Prostate gland (tissue), 2 donors: ENCODE data around the gene E2F1. TPM values are rescaled to one million over a fixed set of nuclear protein-coding genes. Genes with fewer than 3 reads are reported as not detected.
A peak's percentile ranks its signal among the peaks of the same experiment; 100 is the strongest.
"Not testable (repeated sequence)": the region's sequence is repeated elsewhere in the genome, so short reads cannot be mapped to it uniquely, and the experiment has no call there.

ENCODE experiments used
- DNase-seq: peaks from one replicate; pipeline ENCODE4 v3.0.0-alpha.2; 2019; ENCODE audit warnings: low spot score
- H3K27ac ChIP-seq, 2 donors: fragments of 200-600 bp; sonication (generic); 2 replicates each; pipeline ENCODE4 v1.5.1; 2017 to 2019
- H3K27me3 ChIP-seq: fragments of 200-600 bp; sonication (generic); replicated peaks from 2 replicates; pipeline ENCODE4 v1.5.1; 2019; ENCODE audit not compliant: insufficient read depth
- H3K36me3 ChIP-seq, 2 donors: fragments of 200-600 bp; sonication (generic); 1 replicate in 1 of 2; 2 replicates in 1 of 2; pipeline versions ENCODE4 v1.5.1 to v1.8.1; 2017 to 2019
- H3K4me1 ChIP-seq: fragments of 200-600 bp; sonication (generic); replicated peaks from 2 replicates; pipeline ENCODE4 v1.5.1; 2019
- H3K4me3 ChIP-seq, 2 donors: fragments of 200-600 bp; sonication (generic); 2 replicates each; pipeline ENCODE4 v1.5.1; 2017 to 2019
- H3K9me3 ChIP-seq: fragments of 200-600 bp; sonication (generic); 2 replicates; pipeline ENCODE4 v1.5.1; 2017
- POLR2A ChIP-seq: fragments of 450-650 bp; IDR thresholded peaks from one replicate; pipeline ENCODE4 v1.6.1; 2016; ENCODE audit warnings: antibody characterized with exemption, mild to moderate bottlenecking
- POLR2AphosphoS5 ChIP-seq: sonication (generic); formaldehyde crosslinking; IDR thresholded peaks from one replicate; pipeline ENCODE4 v1.6.1; 2017; ENCODE audit warnings: antibody characterized with exemption
- WGBS: methylation state at CpG from one replicate; pipeline ENCODE4 v1.1.5; 2018; 5-methylcytosine and 5-hydroxymethylcytosine counted together
- intact Hi-C: fragments of 100-400 bp; cut with DNase I; formaldehyde crosslinking; loops from one replicate; pipeline ENCODE4 v1.14.2; 2022
- total RNA-seq, 2 donors: library from RNA; depleted of rRNA; stranded (reverse); fragments of >200 nt; gene quantifications; one replicate each; pipeline ENCODE4 v1.1.0, GENCODE V29; 2016
- TF ChIP-seq, protein P1 (sequence below), 4 experiments: fragments of 200-600 bp in 2 of 4; fragments of 450-650 bp in 2 of 4; sonication (generic) in 2 of 4; IDR thresholded peaks; 1 replicate in 3 of 4; 2 replicates in 1 of 4; pipeline ENCODE4 v1.5.1; 2016 to 2019; ENCODE audit warnings: antibody characterized with exemption in 4 of 4, mild to moderate bottlenecking in 2 of 4, moderate library complexity in 2 of 4

The E2F1 gene
- total RNA-seq, 2 donors from 2014 or later, result 2.0 to 10.1 TPM

DNA sequence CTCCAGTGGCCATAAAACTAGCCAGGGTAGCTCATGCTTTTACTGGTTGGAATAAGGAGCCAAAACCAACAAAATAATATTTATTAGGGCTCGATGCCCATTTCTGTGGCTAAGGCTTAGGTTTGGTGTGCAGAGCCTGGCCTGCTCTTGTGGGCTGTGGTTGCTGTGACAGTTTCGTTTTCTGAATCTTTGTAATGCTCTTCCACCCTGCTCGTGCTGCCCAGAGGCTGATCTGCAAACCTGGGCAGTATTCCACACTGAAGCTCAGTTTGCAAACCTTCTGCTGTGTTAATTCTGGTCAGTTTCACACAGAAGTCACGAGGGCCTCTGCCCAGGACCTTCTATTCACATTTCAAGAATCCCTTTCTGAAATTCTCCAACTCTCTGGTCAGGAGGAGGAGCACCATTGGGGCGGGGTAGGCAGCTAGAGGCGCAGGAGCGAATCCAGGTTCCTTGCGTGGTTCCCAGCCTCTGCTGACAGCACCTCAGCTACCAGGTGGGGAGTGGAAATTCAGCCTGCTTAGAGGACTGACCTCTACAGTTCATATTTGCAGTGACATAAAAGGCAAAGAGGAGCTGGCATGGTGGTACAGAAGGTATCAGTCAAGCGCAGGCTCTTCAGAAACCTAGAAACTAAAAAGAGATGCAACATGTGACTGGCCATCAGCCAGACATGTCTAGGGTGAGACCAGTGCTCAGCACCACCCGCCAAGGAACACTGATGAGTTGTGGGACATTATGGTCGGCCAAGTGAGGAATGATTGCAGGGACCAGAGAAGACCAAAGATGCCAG, 38.4 kb downstream of the E2F1 start:
- Histone ChIP-seq H3K9me3 (no peaks in the 10 kb centered on the region), H3K4me1 (peaks cover 60% of the 10 kb centered on the region), H3K4me3 (peak overlapping the region; percentile 2 to 16), H3K27me3 (no peaks in the 10 kb centered on the region), H3K36me3 (peaks cover 0 to 7% of the 10 kb centered on the region in 2 donors), H3K27ac (peak overlapping the region; percentile 79 to 87)
- TF ChIP-seq POLR2AphosphoS5, result peak; percentile 88
- TF ChIP-seq, protein P1, sequence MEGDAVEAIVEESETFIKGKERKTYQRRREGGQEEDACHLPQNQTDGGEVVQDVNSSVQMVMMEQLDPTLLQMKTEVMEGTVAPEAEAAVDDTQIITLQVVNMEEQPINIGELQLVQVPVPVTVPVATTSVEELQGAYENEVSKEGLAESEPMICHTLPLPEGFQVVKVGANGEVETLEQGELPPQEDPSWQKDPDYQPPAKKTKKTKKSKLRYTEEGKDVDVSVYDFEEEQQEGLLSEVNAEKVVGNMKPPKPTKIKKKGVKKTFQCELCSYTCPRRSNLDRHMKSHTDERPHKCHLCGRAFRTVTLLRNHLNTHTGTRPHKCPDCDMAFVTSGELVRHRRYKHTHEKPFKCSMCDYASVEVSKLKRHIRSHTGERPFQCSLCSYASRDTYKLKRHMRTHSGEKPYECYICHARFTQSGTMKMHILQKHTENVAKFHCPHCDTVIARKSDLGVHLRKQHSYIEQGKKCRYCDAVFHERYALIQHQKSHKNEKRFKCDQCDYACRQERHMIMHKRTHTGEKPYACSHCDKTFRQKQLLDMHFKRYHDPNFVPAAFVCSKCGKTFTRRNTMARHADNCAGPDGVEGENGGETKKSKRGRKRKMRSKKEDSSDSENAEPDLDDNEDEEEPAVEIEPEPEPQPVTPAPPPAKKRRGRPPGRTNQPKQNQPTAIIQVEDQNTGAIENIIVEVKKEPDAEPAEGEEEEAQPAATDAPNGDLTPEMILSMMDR (IDR thresholded peaks at IDR 0.05), result peak in 1 of 4 experiments; percentile 4
- no peak for TF ChIP-seq POLR2A
- WGBS, result 24% methylated on average over 11 of the region's 11 CpGs
- intact Hi-C loops, result no loop called here
- DNase-seq, result peak; percentile 78

DNA sequence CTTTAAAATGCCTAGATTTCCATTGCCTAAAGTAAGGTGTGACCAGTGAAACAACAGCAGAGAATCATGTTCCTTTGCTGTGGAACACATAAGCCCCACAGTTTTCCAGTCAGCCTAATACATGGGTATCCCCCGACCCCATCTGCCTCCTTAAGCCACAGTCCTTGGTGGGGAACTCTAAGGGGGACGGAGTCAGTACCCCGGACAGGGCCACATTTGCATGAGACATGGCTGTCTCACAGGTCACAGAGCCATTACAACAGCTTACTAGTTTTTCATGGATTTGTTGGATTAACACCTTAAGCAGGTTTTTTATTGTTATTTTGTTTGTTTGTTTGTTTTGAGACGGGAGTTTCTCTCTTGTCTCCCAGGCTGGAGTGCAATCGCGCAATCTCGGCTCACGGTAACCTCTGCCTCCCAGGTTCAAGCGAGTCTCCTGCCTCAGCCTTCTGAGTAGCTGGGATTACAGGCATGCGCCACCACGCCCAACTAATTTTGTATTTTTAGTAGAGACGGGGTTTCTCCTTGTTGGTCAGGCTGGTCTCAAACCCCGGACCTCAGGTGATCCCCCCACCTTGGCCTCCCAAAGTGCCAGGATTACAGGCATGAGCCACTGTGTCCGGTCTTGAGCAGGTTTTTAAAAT, 39.1 kb downstream of the E2F1 start:
- H3K27me3 ChIP-seq, H3K9me3 ChIP-seq, DNase-seq, H3K36me3 ChIP-seq, intact Hi-C loops: not testable (repeated sequence)
- peak overlapping the region; percentile 79 to 87 for H3K27ac ChIP-seq
- H3K4me3 ChIP-seq, result peak overlapping the region in 1 of 2 donors; percentile 16
- 49% methylated on average over 14 of the region's 14 CpGs for WGBS
- H3K4me1 ChIP-seq, result peaks cover 60% of the 10 kb centered on the region

DNA sequence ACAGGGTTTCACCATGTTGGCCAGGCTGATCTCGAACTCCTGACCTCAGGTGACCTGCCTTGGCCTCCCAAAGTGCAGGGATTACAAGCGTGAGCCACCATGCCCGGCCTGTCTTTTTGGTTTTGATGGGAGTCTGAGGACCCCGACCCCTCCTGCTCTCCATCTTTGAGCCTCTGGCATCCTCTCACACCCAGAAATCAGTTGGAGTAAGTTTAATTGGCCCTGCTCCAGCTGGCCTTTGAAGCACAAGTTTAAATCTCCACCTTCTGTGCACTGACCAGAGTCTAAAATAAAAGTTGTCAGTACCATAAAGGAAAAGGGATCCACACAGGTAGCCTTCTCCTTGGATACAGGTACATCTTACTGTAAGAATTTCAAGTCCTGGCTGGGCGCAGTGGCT, 40.0 kb downstream of the E2F1 start:
- intact Hi-C loops, result no loop called here
- TF ChIP-seq POLR2AphosphoS5 (no peak), POLR2A (no peak)
- TF ChIP-seq, protein P1 (IDR thresholded peaks at IDR 0.05), result no peak
- Histone ChIP-seq H3K9me3 (no peaks in the 10 kb centered on the region), H3K4me1 (peaks cover 52% of the 10 kb centered on the region), H3K4me3 (no peak overlapping the region), H3K36me3 (peaks cover 0 to 7% of the 10 kb centered on the region in 2 donors), H3K27me3 (no peaks in the 10 kb centered on the region), H3K27ac (peak overlapping the region; percentile 79 to 87)
- no peak for DNase-seq
- 94% methylated on average over 5 of the region's 5 CpGs for WGBS

DNA sequence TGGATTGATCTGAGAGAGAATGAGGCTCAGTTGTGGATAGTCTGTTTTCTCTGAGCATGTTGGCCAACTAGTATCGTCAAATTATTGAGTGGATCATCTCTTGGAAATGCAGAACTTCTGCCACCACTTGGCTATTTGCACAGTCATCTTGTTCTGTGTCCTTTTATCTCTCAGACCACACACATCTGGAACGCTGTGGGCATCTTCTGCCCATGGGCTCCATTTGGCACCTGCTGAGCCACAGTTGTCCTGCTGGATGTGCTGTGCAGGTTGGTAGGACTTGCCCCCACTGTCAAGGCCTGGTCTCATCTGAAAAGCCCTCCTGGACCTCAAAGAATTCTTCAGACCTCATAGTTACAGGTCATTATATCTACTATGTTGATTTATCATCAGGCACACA, 40.8 kb downstream of the E2F1 start:
- peak overlapping the region; percentile 79 to 87 for H3K27ac ChIP-seq
- intact Hi-C loops, result no loop called here
- no peak overlapping the region for H3K4me3 ChIP-seq
- H3K27me3 ChIP-seq, result no peaks in the 10 kb centered on the region
- no peaks in the 10 kb centered on the region for H3K9me3 ChIP-seq
- TF ChIP-seq POLR2AphosphoS5 (no peak), POLR2A (no peak)
- TF ChIP-seq, protein P1 (IDR thresholded peaks at IDR 0.05), result no peak
- whole genome bisulfite sequencing, result 38% methylated on average over 2 of the region's 2 CpGs
- no peak for DNase-seq
- peaks cover 46% of the 10 kb centered on the region for H3K4me1 ChIP-seq
- peaks cover 0 to 7% of the 10 kb centered on the region in 2 donors for H3K36me3 ChIP-seq

GRCh38 chr20:33645072-33645358, 41.2 kb downstream of the E2F1 start:
- Histone ChIP-seq H3K27me3 (no peaks in the 10 kb centered on the region), H3K4me1 (peaks cover 42% of the 10 kb centered on the region), H3K36me3 (peaks cover 0 to 7% of the 10 kb centered on the region in 2 donors), H3K4me3 (no peak overlapping the region), H3K9me3 (no peaks in the 10 kb centered on the region), H3K27ac (peak overlapping the region; percentile 35 to 87)
- WGBS, result 21% methylated on average over 4 of the region's 4 CpGs
- TF ChIP-seq, protein P1 (IDR thresholded peaks at IDR 0.05), result peak in 1 of 4 experiments; percentile 12
- TF ChIP-seq POLR2A (no peak), POLR2AphosphoS5 (peak; percentile 81)
- DNase-seq, result peak; percentile 69
- intact Hi-C loops, result no loop called here
